COLO829 (cell line): ENCODE measurements around the gene CSNK1G3.
A peak's percentile ranks its signal among the peaks of the same experiment; 100 is the strongest.
"Not testable (repeated sequence)": the region's sequence is repeated elsewhere in the genome, so short reads cannot be mapped to it uniquely, and the experiment has no call there.

Experiments used
- DNase-seq: peaks from one replicate; pipeline ENCODE4 v3.0.0; 2012; ENCODE audit warnings: low spot score

CSNK1G3 gene

DNA sequence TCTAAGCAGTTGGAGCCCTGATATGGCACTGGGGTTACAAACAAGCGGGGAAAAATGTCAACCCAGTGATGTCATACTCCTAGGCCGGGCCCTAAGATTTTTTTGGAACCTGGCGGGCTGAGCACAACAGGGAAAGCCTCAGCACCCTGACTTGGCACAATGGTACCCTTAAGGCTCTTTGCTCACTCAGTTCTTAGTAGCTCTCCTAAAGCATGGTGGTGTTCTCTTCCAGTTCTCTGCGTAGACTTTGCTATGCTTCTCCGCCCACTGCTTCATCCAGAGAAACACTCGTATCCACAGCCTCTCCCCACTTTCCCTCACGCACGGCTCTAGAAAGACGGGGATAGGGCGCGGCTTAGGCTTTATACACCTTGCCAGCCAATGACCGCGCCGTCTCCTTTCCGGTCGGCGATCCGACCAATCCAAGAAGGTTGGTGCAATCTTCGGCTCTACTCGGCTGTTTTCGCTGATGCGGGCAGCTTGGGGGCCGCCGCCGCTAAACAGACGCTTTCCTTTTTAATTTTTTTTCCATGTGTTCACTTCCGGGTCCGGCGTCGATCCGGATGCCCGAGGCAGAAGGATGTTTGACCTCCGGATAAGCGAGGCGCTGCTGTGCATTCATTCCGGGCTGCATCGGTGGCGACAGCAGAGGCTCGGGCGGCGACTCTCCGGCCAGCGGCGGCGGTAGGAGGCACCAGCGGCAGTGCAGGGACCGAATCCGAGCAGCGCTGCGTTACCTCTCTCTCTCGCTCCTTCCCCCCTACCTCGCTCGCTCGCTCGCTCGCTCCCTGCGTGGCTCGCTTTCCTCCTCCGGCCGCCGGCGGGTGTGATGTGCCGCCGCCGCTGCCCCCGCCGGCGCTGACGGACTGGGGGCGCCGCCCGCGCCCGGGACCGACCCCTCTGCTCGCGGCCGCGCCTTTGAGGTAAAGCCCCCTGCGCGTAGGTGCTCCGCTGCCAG lies at the start of gene CSNK1G3:
Gene CSNK1G3, plus strand, starts transcription at position 530 of the 958 bp plus-strand sequence. CDS start 33,487 bp downstream, outside the sequence.
- DNase-seq = peak; percentile 92

- DNase-seq = not testable (repeated sequence)
Measured at GRCh38 chr5:123466839-123467238, 45.1 kb upstream of the CSNK1G3 start.

GRCh38 chr5:123471385-123471784 lies 40.6 kb upstream of the CSNK1G3 start:
- no peak for DNase-seq

GRCh38 chr5:123472150-123472924 lies 39.6 kb upstream of the CSNK1G3 start:
- DNase-seq = no peak

DNA sequence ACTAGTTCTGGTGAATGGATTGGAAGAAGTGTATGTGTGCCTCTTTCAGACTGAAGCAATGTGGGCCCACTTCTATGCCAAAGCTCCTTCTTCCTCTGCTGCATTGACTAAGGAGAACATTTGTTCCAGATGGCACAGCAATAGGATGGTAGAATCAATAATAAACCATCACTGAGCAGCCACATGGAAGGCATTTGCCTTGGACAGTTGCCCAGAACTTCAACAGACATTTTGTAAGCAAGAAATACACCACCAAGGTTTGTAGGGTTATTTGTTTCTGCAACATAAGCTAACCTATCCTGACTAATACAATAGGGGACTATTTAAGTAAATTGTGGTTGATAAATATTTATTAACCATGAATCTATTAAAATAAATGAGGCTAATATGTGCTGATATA lies 37.7 kb upstream of the CSNK1G3 start:
- DNase-seq = no peak

DNA sequence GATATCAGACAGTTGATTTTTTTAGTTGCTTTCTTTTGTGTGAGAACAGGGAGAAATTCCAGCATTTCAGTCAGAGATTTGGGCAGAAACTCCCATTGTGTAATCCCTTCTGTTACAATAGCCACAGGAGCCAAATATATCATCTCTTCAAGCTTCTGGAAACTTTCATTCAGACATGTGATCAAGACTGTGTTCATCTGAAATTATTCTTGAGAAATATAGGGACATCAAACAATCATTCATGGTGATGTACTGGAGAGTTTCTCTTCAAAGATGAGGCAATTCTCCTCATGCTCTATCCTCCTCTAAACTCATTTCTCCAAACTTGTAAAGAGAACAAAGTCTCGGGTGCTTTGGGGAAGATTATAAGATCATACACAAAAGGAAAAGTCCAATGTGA lies 35.2 kb upstream of the CSNK1G3 start:
- DNase-seq = no peak

DNA sequence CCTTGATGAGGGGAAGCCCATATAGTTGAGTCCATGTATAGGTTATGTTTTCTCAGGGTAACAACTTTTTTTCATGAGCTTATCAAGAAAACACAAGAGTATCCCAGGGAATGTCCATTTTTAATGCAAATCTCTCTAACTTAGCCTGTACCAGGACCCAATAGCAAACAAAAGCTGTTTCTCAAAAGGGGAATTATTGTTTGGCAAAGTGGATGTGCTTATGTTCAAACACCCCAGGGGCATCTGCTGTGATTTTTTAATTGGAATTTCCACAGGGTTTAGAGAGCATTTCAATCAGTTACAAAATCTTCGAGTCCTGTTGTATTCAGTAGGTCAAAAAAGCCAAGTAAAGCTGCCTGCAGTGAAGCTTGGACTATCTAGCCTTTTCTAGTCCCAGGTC lies 33.4 kb upstream of the CSNK1G3 start:
- no peak for DNase-seq

DNA sequence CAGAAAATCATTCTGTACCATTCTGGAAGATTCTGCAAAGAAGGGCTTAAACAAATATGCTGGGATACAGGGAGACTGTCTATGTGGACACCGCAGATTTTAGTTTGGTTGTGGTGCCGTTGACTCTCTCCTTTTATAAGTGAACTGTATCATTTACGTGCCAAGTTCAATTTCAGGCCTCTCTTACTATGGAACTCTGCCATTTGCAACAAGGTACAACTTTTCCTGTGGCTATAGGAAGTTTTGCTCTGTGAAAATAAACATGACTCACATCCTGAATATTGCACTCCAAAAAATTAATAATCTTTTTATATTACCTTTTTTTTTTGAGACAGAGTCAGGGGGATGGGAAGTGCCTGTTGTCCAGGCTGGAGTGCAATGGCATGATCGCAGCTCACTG lies 29.7 kb upstream of the CSNK1G3 start:
- DNase-seq = no peak

DNA sequence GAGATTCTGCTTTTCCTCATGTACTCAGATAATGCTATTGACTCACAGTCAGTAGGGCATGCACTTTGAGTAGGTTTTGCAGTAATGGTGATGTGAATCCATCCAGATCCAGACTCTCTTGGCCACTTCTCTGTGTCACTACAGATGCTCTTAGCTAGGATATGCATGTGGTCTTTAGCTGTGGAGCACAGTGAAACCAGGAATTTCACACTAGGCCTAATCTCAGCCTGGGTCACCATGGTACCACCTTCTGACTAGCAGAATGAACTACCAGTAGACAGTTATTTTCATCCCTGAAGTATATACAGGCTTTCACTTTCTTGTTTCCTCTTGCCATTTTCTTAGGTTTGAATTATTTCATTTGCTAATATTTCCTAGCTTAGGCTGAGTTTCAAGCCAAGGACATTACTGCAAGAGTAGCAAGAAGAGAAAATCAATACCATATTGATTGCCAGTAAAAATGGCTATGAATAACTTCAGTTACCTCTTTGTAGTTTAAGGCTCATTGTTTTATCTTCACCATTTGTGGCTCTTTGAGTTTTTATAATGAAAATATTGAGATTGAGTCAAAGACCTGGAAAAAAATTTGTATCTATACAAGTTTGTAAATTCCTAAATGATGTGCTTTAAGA lies 28.4 kb upstream of the CSNK1G3 start:
- no peak for DNase-seq

DNA sequence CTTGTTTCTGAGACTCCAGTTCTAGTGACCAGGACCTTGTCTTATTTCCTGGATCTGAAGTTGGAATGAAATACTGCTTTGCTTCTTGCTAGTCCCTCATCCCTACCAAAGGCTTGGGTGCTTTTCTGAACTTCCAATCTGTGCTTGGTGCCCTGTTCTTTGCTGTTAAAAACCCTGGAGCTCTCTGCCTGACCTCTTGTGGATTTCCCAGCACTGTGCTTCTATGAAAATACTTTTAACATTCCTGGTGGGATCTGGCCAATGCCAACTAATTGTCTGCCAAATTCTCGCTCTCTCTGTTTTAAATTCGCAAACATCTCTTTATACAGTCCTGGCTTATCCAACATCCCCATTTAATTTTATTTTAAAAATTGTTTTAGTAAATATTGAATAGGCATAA lies 26.7 kb upstream of the CSNK1G3 start:
- DNase-seq = no peak

DNA sequence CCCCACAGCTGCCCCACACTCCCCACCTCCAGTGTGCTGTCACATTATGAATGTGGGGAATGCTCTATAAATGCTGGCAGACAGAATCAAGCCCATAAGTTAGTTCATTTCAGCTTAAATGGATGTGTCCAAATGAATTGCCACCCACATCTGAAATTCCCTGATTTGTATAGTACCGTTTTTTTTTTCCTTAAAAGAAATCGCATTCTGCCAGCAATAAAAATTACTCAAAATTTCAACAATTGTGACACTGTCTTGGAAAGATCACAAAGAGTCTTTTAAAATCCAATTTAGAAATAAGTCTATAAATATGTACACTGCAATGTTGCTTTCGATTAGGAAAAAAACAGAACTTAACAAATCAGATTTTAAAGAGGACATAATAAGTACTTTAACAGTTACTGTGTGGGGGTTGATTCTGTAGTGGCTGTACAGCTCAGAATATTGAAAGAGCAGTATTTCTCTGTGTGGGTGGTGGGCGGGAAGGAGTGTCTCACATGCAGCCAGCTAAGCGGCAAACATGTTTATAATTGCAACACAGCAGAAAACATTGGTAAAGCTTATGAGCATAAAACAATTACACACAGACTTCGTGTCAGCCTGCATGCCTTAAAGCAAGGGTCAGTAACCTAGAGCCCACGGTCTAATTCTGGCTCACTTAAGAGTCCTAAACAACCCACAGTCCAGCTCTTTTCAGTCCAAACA lies 24.9 kb upstream of the CSNK1G3 start:
- peak; percentile 38 for DNase-seq

DNA sequence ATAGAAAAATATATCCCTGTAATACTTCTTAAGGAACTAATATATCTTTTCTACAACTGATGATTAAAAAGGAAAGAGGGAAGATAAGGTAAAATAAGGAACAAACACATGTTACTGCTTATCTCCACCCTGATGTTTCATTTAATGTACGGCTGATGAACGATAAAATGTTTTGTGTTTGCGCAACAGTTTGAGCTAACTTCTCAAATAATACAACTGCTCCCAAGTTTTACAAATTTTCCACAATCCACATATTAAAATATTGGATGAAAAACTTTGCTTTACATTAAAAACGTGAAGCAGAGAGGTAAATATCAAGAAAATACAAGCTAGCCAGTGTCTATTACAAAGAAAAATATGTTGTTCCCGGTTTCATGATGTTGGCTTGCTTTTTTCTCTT lies 21.0 kb upstream of the CSNK1G3 start:
- DNase-seq = no peak

DNA sequence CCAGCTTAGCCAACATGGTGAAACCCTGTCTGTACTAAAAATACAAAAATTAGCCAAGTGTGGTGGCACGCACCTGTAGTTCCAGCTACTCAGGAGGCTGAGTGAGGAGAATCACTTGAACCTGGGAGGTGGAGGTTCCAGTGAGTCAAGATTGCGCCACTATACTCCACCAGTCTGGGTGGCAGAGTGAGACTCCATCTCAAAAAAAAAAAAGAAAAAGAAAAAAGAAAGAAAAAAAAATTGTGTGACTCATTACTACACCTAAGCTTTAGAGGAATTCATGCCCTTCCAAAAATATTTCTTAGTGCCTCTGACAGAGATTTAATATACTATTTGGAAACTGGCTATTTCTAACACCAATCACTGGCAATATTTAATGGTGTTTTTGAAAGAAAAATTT lies 16.8 kb upstream of the CSNK1G3 start:
- not testable (repeated sequence) for DNase-seq

DNA sequence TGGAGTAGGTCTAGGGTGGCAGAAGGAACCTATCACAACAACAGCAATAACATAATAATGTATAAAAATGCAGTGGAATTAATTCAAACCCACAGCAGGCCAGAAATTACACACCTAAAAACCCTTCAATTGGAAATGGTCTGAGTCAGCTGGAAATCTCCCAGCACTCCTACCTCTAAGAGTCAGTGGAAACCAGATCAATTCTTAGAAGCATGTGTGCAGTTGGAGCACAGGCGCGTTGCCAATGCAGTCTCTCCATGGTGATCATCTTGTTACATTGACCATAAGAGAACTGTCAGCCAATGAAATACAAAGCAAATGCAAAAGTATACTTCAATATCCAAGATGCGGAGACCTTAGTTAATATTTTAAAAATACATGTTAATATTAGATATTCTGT lies 15.1 kb upstream of the CSNK1G3 start:
- DNase-seq = no peak

DNA sequence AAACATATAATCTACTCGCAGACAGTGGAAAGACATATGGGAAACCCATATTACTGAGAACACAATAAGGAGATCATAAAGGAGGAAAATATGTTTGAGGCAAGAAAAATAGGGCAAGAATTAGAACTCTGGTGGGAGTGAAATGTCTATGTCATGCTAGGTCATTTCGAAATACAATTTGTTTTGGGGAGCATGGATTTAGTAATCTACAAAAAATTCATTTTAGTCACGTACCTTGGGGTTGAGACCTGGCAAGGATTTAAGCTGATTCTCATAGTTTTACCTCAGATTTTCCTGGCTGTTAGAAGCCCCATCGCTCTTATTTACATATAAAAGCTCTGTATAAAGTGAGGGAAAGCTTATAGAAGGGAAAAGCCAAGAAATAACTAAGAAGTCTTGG lies 11.5 kb upstream of the CSNK1G3 start:
- no peak for DNase-seq

GRCh38 chr5:123502120-123502519 lies 9.9 kb upstream of the CSNK1G3 start:
- no peak for DNase-seq

DNA sequence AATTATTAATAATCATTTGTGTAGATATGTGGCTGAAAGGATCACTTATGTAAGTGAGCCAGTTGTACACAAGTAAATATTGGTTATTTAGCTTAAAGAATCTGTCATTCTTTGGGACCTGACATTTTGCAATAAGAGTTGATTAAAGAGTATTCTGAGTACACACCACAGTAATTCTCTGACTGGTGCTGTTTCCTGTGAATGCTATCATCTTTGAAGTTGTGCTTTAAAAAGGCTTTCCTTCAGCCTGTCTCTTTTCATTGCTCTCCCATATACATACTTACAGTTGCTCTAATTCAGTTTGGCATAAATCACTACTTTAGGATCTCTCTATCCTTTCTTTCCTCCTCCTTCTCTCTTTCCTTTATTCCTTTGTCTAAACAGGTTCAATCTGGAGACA lies 8.7 kb upstream of the CSNK1G3 start:
- no peak for DNase-seq

- no peak for DNase-seq
Measured at GRCh38 chr5:123505633-123506032, 6.3 kb upstream of the CSNK1G3 start.

GRCh38 chr5:123508441-123508840 lies 3.5 kb upstream of the CSNK1G3 start:
- DNase-seq = no peak

DNA sequence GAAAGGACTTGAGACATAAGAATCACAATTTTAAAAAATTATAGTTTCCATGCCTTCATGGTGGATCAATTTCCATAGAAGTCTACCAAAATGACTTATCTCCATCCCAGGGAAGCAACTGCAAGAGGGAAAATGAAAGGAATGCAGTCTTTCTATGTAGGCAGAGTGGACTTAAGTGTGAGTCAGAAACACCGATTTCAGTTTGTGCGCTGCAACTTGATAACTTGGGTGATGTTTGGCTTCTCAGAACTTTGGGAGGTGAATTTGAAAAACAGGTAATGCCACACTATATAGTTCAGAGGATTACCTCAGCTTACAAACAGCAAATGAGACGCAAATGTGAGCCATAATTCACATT lies 708 bp upstream of the CSNK1G3 start:
- DNase-seq = no peak

DNA sequence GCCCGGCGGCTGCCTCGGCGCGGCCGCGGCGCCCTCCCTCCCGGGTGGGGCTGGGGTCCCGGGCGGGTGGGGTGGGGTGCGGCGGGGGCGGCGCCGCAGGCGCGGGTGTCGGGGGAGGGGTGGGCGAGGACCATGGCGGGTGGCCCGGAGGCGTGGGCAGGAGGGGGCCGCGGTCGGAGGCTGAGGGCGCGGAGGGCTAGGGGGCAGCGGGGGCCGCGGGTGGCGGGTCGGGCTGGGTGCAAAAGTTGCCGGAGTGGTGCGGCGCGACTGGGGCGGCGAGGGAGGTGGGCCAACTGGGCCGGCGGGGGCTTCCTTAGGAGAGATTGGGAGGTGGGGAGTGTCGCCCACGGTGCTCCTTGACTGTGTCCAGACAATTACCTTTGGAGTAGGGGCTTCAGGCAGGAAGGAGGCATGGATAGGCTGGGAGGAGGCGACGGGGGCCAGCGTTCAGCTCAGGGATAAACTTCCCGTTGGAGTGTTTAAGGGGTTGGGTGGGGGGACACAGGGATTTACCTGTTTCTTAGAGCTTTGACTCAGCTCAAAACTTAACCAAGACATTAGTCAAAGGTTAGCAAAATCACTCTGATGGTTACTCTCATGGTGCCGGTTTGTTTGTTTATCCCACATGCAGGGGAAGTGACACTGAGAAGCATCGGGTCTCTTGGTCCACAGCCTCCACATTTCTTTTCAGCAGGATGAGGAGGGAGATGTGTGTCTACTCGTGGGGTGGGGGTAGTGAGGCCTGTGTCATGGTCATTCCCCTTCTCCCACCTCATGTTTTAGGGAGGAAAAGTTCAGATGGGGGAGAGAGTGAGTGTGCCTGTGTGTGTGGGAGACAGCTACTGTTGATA lies 859 bp downstream of the CSNK1G3 start:
- DNase-seq = no peak
